Measurements from ENCODE around the gene PNISR. TPM values are rescaled to one million over a fixed set of nuclear protein-coding genes. Genes with fewer than 3 reads are reported as not detected.

PNISR gene
- total and polyA plus RNA-seq, 2 of the 13 experiments (the other 11 are each of a cell fraction or from before 2014, with no cell fraction given), result 43.0 to 48.0 TPM

DNA sequence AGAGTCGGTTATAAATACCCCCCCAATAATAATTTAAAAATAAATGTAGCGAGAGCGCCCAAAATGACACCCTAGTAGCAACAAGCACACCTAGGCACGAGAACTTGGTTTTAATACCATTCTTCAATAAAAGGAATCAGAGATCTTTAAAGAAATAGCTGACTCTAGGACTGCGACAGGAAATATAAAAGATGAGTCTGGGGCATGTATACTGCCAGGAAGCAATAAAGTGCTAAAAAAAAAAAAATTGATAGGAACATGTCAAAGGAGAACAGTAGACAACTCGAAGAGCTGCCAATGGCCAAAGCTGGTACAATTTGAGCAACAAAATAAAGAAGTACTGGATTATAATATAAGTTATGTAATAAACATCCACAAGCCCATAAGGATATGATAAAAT is 2.2 kb downstream of the PNISR start:
- Histone ChIP-seq H3K27me3 (ENCODE audit: control insufficient read depth in 1 of 2, insufficient read depth in 2 of 2, low read length in 2 of 2) (no peaks in the 10 kb centered on the region; a peak in 1 of 5 replicates), H3K27ac (ENCODE audit: extremely low read length, insufficient read depth, low read length) (no peak overlapping the region), H3K4me3 (replicated peaks in 1 of 3; ENCODE audit: insufficient read depth in 1 of 3, low read depth in 2 of 3, low read length in 3 of 3) (no peak overlapping the region), H3K9me3 (ENCODE audit: low read length) (no peaks in the 10 kb centered on the region), H4K20me1 (ENCODE audit: insufficient read depth, low read length) (peaks cover 45% of the 10 kb centered on the region), H3K4me2 (ENCODE audit: low read depth, low read length) (peak overlapping the region; percentile 89; the same call in 1 of the 2 replicates), H3K36me3 (replicated peaks in 1 of 2; ENCODE audit: control insufficient read depth in 1 of 2, insufficient read depth in 2 of 2, low read length in 2 of 2) (peaks cover 2 to 12% of the 10 kb centered on the region in 2 experiments), H2AFZ (ENCODE audit: low read length) (no peak overlapping the region), H3K79me2 (ENCODE audit: insufficient read depth, low read length) (peaks cover 83% of the 10 kb centered on the region), H3K9ac (ENCODE audit: insufficient read depth, low read depth, low read length) (no peak overlapping the region), H3K4me1 (ENCODE audit: insufficient read depth, low read length) (peaks cover 53% of the 10 kb centered on the region)
- in situ Hi-C loops (cut with HindIII; ENCODE audit: extremely low pct_ligation_motif_present, low pct_unique_long_range_greater_than_20kb) (no loop called here), intact Hi-C loops (cut with micrococcal nuclease; ENCODE audit: unreplicated experiment) (loop anchor here (5.0 kb wide), 1 partner anchor 476 kb away; the partner anchor contains the start of gene FBXL4)
- ATAC-seq, result no peak
- WGBS (ENCODE audit: low lambda C conversion rate), result 97% methylated on average over 6 of the region's 6 CpGs
- POLR2A ChIA-PET, result interaction anchor here (4.0 kb wide), 1 partner anchor 28 kb away, joined by 75 read pairs; the partner anchor contains the start of gene COQ3
- no peak for DNase-seq (ENCODE audit: low spot score)
- BruUV-seq (replicated peaks), result no TSS peak
- CTCF ChIA-PET (ENCODE audit: low intra/inter-chr PET ratio, low total read pairs), result no interaction called here
- FAIRE-seq, result no peak
- TF ChIP-seq TAF1 (CRISPR knock-in tag; IDR thresholded peaks at IDR 0.05) (no peak), ZNF83 (CRISPR knock-in tag; IDR thresholded peaks at IDR 0.05; ENCODE audit: borderline replicate concordance) (no peak), MEIS2 (CRISPR knock-in tag; IDR thresholded peaks at IDR 0.05) (no peak), ZNF230 (CRISPR knock-in tag; IDR thresholded peaks at IDR 0.05) (no peak), ELF4 (CRISPR knock-in tag; IDR thresholded peaks at IDR 0.05; ENCODE audit: borderline replicate concordance) (no peak), CBX2 (IDR thresholded peaks at IDR 0.05; ENCODE audit: low read depth, low read length) (no peak), CBX2 (CRISPR knock-in tag; IDR thresholded peaks at IDR 0.05; ENCODE audit: low read depth) (no peak), DR1 (CRISPR knock-in tag; IDR thresholded peaks at IDR 0.05) (no peak)
- TF ChIP-seq, protein P1, sequence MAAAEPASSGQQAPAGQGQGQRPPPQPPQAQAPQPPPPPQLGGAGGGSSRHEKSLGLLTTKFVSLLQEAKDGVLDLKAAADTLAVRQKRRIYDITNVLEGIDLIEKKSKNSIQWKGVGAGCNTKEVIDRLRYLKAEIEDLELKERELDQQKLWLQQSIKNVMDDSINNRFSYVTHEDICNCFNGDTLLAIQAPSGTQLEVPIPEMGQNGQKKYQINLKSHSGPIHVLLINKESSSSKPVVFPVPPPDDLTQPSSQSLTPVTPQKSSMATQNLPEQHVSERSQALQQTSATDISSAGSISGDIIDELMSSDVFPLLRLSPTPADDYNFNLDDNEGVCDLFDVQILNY (CRISPR knock-in tag; conservative IDR thresholded peaks at IDR 0.05), result no peak
- TF ChIP-seq, protein P2, sequence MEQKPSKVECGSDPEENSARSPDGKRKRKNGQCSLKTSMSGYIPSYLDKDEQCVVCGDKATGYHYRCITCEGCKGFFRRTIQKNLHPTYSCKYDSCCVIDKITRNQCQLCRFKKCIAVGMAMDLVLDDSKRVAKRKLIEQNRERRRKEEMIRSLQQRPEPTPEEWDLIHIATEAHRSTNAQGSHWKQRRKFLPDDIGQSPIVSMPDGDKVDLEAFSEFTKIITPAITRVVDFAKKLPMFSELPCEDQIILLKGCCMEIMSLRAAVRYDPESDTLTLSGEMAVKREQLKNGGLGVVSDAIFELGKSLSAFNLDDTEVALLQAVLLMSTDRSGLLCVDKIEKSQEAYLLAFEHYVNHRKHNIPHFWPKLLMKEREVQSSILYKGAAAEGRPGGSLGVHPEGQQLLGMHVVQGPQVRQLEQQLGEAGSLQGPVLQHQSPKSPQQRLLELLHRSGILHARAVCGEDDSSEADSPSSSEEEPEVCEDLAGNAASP (CRISPR knock-in tag; IDR thresholded peaks at IDR 0.05; ENCODE audit: borderline replicate concordance), result no peak
- TF ChIP-seq, protein P3, sequence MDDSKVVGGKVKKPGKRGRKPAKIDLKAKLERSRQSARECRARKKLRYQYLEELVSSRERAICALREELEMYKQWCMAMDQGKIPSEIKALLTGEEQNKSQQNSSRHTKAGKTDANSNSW (CRISPR knock-in tag; IDR thresholded peaks at IDR 0.05; ENCODE audit: borderline replicate concordance), result no peak
- TF ChIP-seq, protein P4, sequence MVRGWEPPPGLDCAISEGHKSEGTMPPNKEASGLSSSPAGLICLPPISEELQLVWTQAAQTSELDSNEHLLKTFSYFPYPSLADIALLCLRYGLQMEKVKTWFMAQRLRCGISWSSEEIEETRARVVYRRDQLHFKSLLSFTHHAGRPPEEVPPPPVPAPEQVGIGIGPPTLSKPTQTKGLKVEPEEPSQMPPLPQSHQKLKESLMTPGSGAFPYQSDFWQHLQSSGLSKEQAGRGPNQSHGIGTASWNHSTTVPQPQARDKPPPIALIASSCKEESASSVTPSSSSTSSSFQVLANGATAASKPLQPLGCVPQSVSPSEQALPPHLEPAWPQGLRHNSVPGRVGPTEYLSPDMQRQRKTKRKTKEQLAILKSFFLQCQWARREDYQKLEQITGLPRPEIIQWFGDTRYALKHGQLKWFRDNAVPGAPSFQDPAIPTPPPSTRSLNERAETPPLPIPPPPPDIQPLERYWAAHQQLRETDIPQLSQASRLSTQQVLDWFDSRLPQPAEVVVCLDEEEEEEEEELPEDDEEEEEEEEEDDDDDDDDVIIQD (CRISPR knock-in tag; IDR thresholded peaks at IDR 0.05; ENCODE audit: low read depth), result no peak
- TF ChIP-seq, protein P5, sequence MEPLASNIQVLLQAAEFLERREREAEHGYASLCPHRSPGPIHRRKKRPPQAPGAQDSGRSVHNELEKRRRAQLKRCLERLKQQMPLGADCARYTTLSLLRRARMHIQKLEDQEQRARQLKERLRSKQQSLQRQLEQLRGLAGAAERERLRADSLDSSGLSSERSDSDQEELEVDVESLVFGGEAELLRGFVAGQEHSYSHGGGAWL (CRISPR knock-in tag; IDR thresholded peaks at IDR 0.05), result no peak
- TF ChIP-seq, protein P6, sequence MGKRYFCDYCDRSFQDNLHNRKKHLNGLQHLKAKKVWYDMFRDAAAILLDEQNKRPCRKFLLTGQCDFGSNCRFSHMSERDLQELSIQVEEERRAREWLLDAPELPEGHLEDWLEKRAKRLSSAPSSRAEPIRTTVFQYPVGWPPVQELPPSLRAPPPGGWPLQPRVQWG (CRISPR knock-in tag; IDR thresholded peaks at IDR 0.05; ENCODE audit: borderline replicate concordance, low read depth), result no peak

Measured in HepG2 (cell line).